Measurements from ENCODE around the gene THRSP.

Gene THRSP

GRCh38 chr11:78097666-78098385 lies 34.2 kb downstream of the THRSP start:
- no peak for DNase-seq (ENCODE audit: low read depth, low spot score)

GRCh38 chr11:78099666-78100065 lies 36.0 kb downstream of the THRSP start:
- no peak for DNase-seq (ENCODE audit: low read depth, low spot score)

- no peak for DNase-seq (ENCODE audit: low read depth, low spot score)
Observed at GRCh38 chr11:78100261-78100660, 36.6 kb downstream of the THRSP start.

GRCh38 chr11:78100676-78101472 lies 37.2 kb downstream of the THRSP start:
- peak; percentile 30 for DNase-seq (ENCODE audit: low read depth, low spot score)

GRCh38 chr11:78109081-78110015 lies 45.7 kb downstream of the THRSP start:
- DNase-seq (ENCODE audit: low read depth, low spot score): no peak

- DNase-seq (ENCODE audit: low read depth, low spot score): no peak
Observed at GRCh38 chr11:78110351-78110750, 46.7 kb downstream of the THRSP start.

GRCh38 chr11:78110830-78111229 lies 47.2 kb downstream of the THRSP start:
- DNase-seq (ENCODE audit: low read depth, low spot score): no peak

- no peak for DNase-seq (ENCODE audit: low read depth, low spot score)
Observed at GRCh38 chr11:78111298-78111697, 47.6 kb downstream of the THRSP start.

- DNase-seq (ENCODE audit: low read depth, low spot score): no peak
Observed at GRCh38 chr11:78112582-78113275, 49.1 kb downstream of the THRSP start.

Measured in astrocyte of the hippocampus (primary cell).